Midbrain (tissue), 1 donor: ENCODE measurements around the gene ABCB9.

ENCODE experiments used
- DNase-seq: peaks from one replicate; lab custom pipeline; 2025; lab: John Stamatoyannopoulos, UW

ABCB9 gene

GRCh38 chr12:122994781-122995502 lies 28.7 kb upstream of the ABCB9 start:
- no peak for DNase-seq

- DNase-seq: no peak
Measured at GRCh38 chr12:122994140-122994675, 27.9 kb upstream of the ABCB9 start.

GRCh38 chr12:122992386-122992785 lies 26.1 kb upstream of the ABCB9 start:
- DNase-seq: no peak

- DNase-seq: no peak
Measured at GRCh38 chr12:122991623-122992275, 25.5 kb upstream of the ABCB9 start.

- no peak for DNase-seq
Measured at GRCh38 chr12:122990961-122991622, 24.8 kb upstream of the ABCB9 start.

- no peak for DNase-seq
Measured at GRCh38 chr12:122990561-122990960, 24.3 kb upstream of the ABCB9 start.

- DNase-seq: no peak
Measured at GRCh38 chr12:122989874-122990419, 23.7 kb upstream of the ABCB9 start.

GRCh38 chr12:122989225-122989839 lies 23.1 kb upstream of the ABCB9 start:
- DNase-seq: no peak

- DNase-seq: no peak
Measured at GRCh38 chr12:122988612-122989212, 22.4 kb upstream of the ABCB9 start.

GRCh38 chr12:122988036-122988435 lies 21.8 kb upstream of the ABCB9 start:
- DNase-seq: no peak

- no peak for DNase-seq
Measured at GRCh38 chr12:122987086-122987951, 21.1 kb upstream of the ABCB9 start.

- no peak for DNase-seq
Measured at GRCh38 chr12:122986258-122986871, 20.1 kb upstream of the ABCB9 start.

GRCh38 chr12:122985338-122986257 lies 19.3 kb upstream of the ABCB9 start:
- no peak for DNase-seq

- DNase-seq: no peak
Measured at GRCh38 chr12:122984612-122985337, 18.5 kb upstream of the ABCB9 start.

- no peak for DNase-seq
Measured at GRCh38 chr12:122983789-122984515, 17.7 kb upstream of the ABCB9 start.

- no peak for DNase-seq
Measured at GRCh38 chr12:122982963-122983788, 16.9 kb upstream of the ABCB9 start.

GRCh38 chr12:122982477-122982815 lies 16.2 kb upstream of the ABCB9 start:
- no peak for DNase-seq
